AG04450 (cell line): ENCODE results near the gene RORB. TPM values are rescaled to one million over a fixed set of nuclear protein-coding genes. Genes with fewer than 3 reads are reported as not detected.

ENCODE experiments used
- CTCF ChIA-PET: fragments of 300-600, 350-600 bp; formaldehyde crosslinking; extraction: SDS; loops from one replicate; lab custom pipeline; 2022; ENCODE audit warnings: antibody characterized with exemption, inconsistent platforms; lab: Charles Lee
- POLR2A ChIA-PET: fragments of 350-600 bp; formaldehyde crosslinking; extraction: SDS; loops from one replicate; lab custom pipeline; 2021; ENCODE audit warnings: antibody characterized with exemption, inconsistent platforms; lab: Yijun Ruan, JAX
- DNase-seq: peaks from one replicate; pipeline ENCODE4 v3.0.0-alpha.2; 2011; ENCODE audit warnings: low read depth, low spot score
- H3K27ac ChIP-seq: one replicate; pipeline ENCODE4 v1.5.1; 2012; ENCODE audit warnings: low read depth, low read length, control low read depth
- H3K27me3 ChIP-seq: one replicate; pipeline ENCODE4 v1.6.0; 2012; ENCODE audit warnings: low read length; ENCODE audit not compliant: control insufficient read depth, insufficient read depth
- H3K4me3 ChIP-seq: 2 replicates; pipeline ENCODE4 v1.5.1; 2011; ENCODE audit warnings: mild to moderate bottlenecking, low read depth, low read length, control low read depth
- H3K9me3 ChIP-seq: 2 replicates; pipeline ENCODE4 v1.5.1; 2012; ENCODE audit warnings: low read length; ENCODE audit not compliant: control insufficient read depth, insufficient read depth
- polyA plus RNA-seq: library from polyadenylated mRNA; depleted of rRNA; stranded (reverse); fragments of >200 nt; gene quantifications from 2 replicates; pipeline ENCODE4 v1.2.3, GENCODE V29; 2011
- TF ChIP-seq, protein P1 (sequence below): IDR thresholded peaks from 2 replicates; pipeline ENCODE4 v1.5.1; 2011; ENCODE audit warnings: low read depth, low read length, control low read depth, inconsistent platforms

The RORB gene
- polyA plus RNA-seq, 1 experiment = not detected

- Histone ChIP-seq H3K9me3 (no peaks in the 10 kb centered on the region), H3K27ac (no peak overlapping the region), H3K4me3 (no peak overlapping the region), H3K27me3 (peaks cover 3% of the 10 kb centered on the region)
- DNase-seq = no peak
- ChIA-PET CTCF (interaction anchor here (0.5 to 1.4 kb wide), 3 partner anchors 41 to 597 kb away, joined by 3 to 6 read pairs (median 4); no protein-coding TSS in a partner anchor), POLR2A (no interaction called here)
- TF ChIP-seq, protein P1, sequence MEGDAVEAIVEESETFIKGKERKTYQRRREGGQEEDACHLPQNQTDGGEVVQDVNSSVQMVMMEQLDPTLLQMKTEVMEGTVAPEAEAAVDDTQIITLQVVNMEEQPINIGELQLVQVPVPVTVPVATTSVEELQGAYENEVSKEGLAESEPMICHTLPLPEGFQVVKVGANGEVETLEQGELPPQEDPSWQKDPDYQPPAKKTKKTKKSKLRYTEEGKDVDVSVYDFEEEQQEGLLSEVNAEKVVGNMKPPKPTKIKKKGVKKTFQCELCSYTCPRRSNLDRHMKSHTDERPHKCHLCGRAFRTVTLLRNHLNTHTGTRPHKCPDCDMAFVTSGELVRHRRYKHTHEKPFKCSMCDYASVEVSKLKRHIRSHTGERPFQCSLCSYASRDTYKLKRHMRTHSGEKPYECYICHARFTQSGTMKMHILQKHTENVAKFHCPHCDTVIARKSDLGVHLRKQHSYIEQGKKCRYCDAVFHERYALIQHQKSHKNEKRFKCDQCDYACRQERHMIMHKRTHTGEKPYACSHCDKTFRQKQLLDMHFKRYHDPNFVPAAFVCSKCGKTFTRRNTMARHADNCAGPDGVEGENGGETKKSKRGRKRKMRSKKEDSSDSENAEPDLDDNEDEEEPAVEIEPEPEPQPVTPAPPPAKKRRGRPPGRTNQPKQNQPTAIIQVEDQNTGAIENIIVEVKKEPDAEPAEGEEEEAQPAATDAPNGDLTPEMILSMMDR = no peak
Measured at GRCh38 chr9:74736646-74737045, 239.5 kb downstream of the RORB start.

DNA sequence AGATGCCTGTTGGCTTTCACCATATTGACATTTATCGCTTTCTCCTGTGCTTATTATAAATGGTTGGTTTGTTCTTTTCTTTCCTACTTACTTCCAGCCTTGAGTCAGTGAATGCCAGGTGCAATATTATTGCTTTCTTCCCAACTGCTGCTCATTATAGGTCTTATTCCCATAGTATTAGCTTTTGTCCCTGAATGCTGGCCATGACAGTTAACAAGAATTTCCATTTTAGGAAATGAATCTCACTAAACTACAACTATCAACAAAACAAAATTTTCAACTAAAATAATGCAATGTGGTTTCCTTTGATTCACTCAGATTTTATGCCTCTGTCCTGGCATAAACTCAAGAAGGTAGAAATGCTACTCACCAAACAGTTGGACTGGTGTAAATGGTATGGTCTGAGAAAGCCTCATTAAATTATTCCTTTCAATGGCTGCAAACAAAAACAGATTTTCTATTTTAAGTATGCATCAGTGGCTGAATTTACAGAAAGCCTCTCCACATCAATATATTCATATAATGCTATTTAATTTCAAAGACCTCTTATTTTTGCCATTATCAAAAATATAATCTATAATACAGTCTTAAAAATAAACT lies 245.2 kb downstream of the RORB start:
- Histone ChIP-seq H3K27ac (no peak overlapping the region), H3K4me3 (no peak overlapping the region), H3K9me3 (no peaks in the 10 kb centered on the region), H3K27me3 (peaks cover 9% of the 10 kb centered on the region)
- TF ChIP-seq, protein P1 = no peak
- ChIA-PET CTCF (interaction anchor here (0.7 to 2.7 kb wide), 11 partner anchors 10 to 1541 kb away, joined by 3 to 37 read pairs (median 6); no protein-coding TSS in a partner anchor), POLR2A (no interaction called here)
- DNase-seq = no peak
